GM23338 (cell line): ENCODE measurements around the gene UBE2Z. TPM values are rescaled to one million over a fixed set of nuclear protein-coding genes. Genes with fewer than 3 reads are reported as not detected.

ENCODE experiments used
- ATAC-seq: fragments of 200-7000 bp; cut with Tn5 transposase; 3 replicates; pipeline ENCODE4 v1.9.1; 2020
- DNase-seq: peaks from one replicate; pipeline ENCODE4 v3.0.0-alpha.2; 2015; ENCODE audit warnings: low spot score
- H2AFZ ChIP-seq: fragments of 200-600 bp; sonication (generic); 2 replicates; pipeline ENCODE4 v1.8.0; 2016; ENCODE audit warnings: antibody characterized with exemption, mild to moderate bottlenecking, moderate library complexity
- H3F3A ChIP-seq: fragments of 200-600 bp; sonication (generic); replicated peaks from 2 replicates; pipeline ENCODE4 v1.8.0; 2017; ENCODE audit warnings: antibody characterized with exemption, mixed run types, low read depth
- H3K27ac ChIP-seq: fragments of 200-600 bp; sonication (generic); 2 replicates; pipeline ENCODE4 v1.6.1; 2016; ENCODE audit warnings: low read depth
- H3K27me3 ChIP-seq: fragments of 200-600 bp; sonication (generic); 2 replicates; pipeline ENCODE4 v1.8.0; 2016; ENCODE audit warnings: mild to moderate bottlenecking, mixed run types, moderate library complexity; ENCODE audit not compliant: insufficient read depth
- H3K36me3 ChIP-seq: fragments of 200-600 bp; sonication (generic); 2 replicates; pipeline ENCODE4 v1.8.0; 2016; ENCODE audit warnings: mild to moderate bottlenecking; ENCODE audit not compliant: insufficient read depth
- H3K4me1 ChIP-seq: fragments of 200-600 bp; sonication (generic); 2 replicates; pipeline ENCODE4 v1.8.0; 2016; ENCODE audit warnings: mild to moderate bottlenecking, moderate library complexity; ENCODE audit not compliant: insufficient read depth
- H3K4me2 ChIP-seq: fragments of 200-600 bp; sonication (generic); 2 replicates; pipeline ENCODE4 v1.7.1; 2017; ENCODE audit warnings: mixed run types
- H3K4me3 ChIP-seq: fragments of 200-600 bp; sonication (generic); 2 replicates; pipeline ENCODE4 v1.6.1; 2016; ENCODE audit warnings: mixed run types
- H3K79me2 ChIP-seq: fragments of 200-600 bp; sonication (generic); replicated peaks from 2 replicates; pipeline ENCODE4 v1.8.0; 2017; ENCODE audit warnings: mild to moderate bottlenecking; ENCODE audit not compliant: insufficient read depth
- H3K9me2 ChIP-seq: fragments of 200-600 bp; sonication (generic); 2 replicates; pipeline ENCODE4 v1.8.0; 2017; ENCODE audit not compliant: insufficient read depth
- H4K20me1 ChIP-seq: fragments of 200-600 bp; sonication (generic); replicated peaks from 2 replicates; pipeline ENCODE4 v1.8.0; 2017; ENCODE audit warnings: mild to moderate bottlenecking; ENCODE audit not compliant: insufficient read depth
- H3K27ac Mint-ChIP-seq: 2 replicates; pipeline ENCODE4 v1.8.0; 2020; ENCODE audit warnings: inconsistent platforms, mild to moderate bottlenecking, moderate library complexity, mixed read lengths
- H3K27me3 Mint-ChIP-seq: 3 replicates; pipeline ENCODE4 v1.8.0; 2022; ENCODE audit warnings: low read depth, mild to moderate bottlenecking, moderate library complexity, mixed read lengths, inconsistent platforms; ENCODE audit not compliant: insufficient read depth, poor library complexity
- H3K36me3 Mint-ChIP-seq: 3 replicates; pipeline ENCODE4 v1.8.0; 2021; ENCODE audit warnings: low read depth, mild to moderate bottlenecking, inconsistent platforms, moderate library complexity, mixed read lengths
- H3K4me1 Mint-ChIP-seq: 3 replicates; pipeline ENCODE4 v1.8.0; 2020; ENCODE audit warnings: mild to moderate bottlenecking, inconsistent platforms, mixed read lengths
- H3K4me3 Mint-ChIP-seq: 3 replicates; pipeline ENCODE4 v1.8.0; 2021; ENCODE audit warnings: moderate library complexity, mild to moderate bottlenecking, inconsistent platforms, mixed read lengths
- H3K9me3 Mint-ChIP-seq: 3 replicates; pipeline ENCODE4 v1.8.0; 2020; ENCODE audit warnings: moderate library complexity, mild to moderate bottlenecking, inconsistent platforms, mixed read lengths
- CREB1 ChIP-seq: fragments of 250-450 bp; sonication (Bioruptor Pico); IDR thresholded peaks from 2 replicates; pipeline ENCODE4 v1.5.0; 2020; ENCODE audit warnings: low read depth, mild to moderate bottlenecking, moderate library complexity
- ETS1 ChIP-seq: IDR thresholded peaks from 2 replicates; pipeline ENCODE4 v1.6.1; 2016; ENCODE audit warnings: antibody characterized with exemption
- EZH2 ChIP-seq: fragments of 200-600 bp; sonication (generic); IDR thresholded peaks from one replicate; pipeline ENCODE4 v1.8.0; 2017; ENCODE audit warnings: antibody characterized with exemption, mild to moderate bottlenecking, low read depth; ENCODE audit not compliant: unreplicated experiment
- EZH2phosphoT487 ChIP-seq: fragments of 200-600 bp; sonication (generic); IDR thresholded peaks from one replicate; pipeline ENCODE4 v1.8.1; 2018; ENCODE audit warnings: antibody characterized with exemption; ENCODE audit not compliant: unreplicated experiment
- JUNB ChIP-seq: IDR thresholded peaks from one replicate; pipeline ENCODE4 v1.6.1; 2016; ENCODE audit warnings: antibody characterized with exemption; ENCODE audit not compliant: unreplicated experiment
- POLR2AphosphoS5 ChIP-seq: IDR thresholded peaks from 2 replicates; pipeline ENCODE4 v1.6.1; 2016; ENCODE audit warnings: antibody characterized with exemption, low read depth
- REST ChIP-seq: IDR thresholded peaks from one replicate; pipeline ENCODE4 v1.6.1; 2018; ENCODE audit warnings: antibody characterized with exemption; ENCODE audit not compliant: unreplicated experiment
- ZNF114 ChIP-seq: fragments of 250-450 bp; sonication (Bioruptor Pico); IDR thresholded peaks from 2 replicates; pipeline ENCODE4 v1.5.0; 2020; ENCODE audit warnings: mild to moderate bottlenecking, moderate library complexity
- ZNF462 ChIP-seq: fragments of 250-450 bp; sonication (Bioruptor Pico); IDR thresholded peaks from 2 replicates; pipeline ENCODE4 v1.5.0; 2020; ENCODE audit warnings: mild to moderate bottlenecking, moderate library complexity
- polyA plus RNA-seq: library from polyadenylated mRNA; unstranded; fragments of >200 nt; fragmentation: Nextera tagmentation; extraction: Ambion mirVana; gene quantifications from 2 replicates; pipeline ENCODE4 v1.2.1, GENCODE V29; 2016
- total RNA-seq: library from RNA; depleted of rRNA; stranded (reverse); fragments of >200 nt; shearing (Covaris generic); gene quantifications from 2 replicates; pipeline ENCODE4 v1.2.3, GENCODE V29; 2014

Gene UBE2Z
- total and polyA plus RNA-seq, 2 experiments from 2014 or later = 34.1 to 78.5 TPM

- TF ChIP-seq ZNF114 (CRISPR knock-in tag) (no peak), CREB1 (CRISPR knock-in tag) (no peak), JUNB (no peak), ZNF462 (CRISPR knock-in tag) (no peak), POLR2AphosphoS5 (no peak), REST (no peak), ETS1 (no peak), EZH2phosphoT487 (no peak), EZH2 (no peak)
- H3K4me1 Mint-ChIP-seq = peaks cover 18% of the 10 kb centered on the region
- DNase-seq = no peak
- ATAC-seq = no peak
- Histone ChIP-seq H3K79me2 (peaks cover 30% of the 10 kb centered on the region), H4K20me1 (peaks cover 19% of the 10 kb centered on the region), H3F3A (peaks cover 18% of the 10 kb centered on the region), H3K4me2 (no peak overlapping the region), H3K4me3 (no peak overlapping the region), H2AFZ (no peak overlapping the region), H3K27me3 (no peaks in the 10 kb centered on the region), H3K9me2 (no peaks in the 10 kb centered on the region), H3K4me1 (peaks cover 26% of the 10 kb centered on the region), H3K36me3 (peaks cover 5% of the 10 kb centered on the region; the same call in 1 of the 2 replicates), H3K27ac (0 out of 2 replicates have a peak overlapping the region, but pooled peaks have one; percentile 32)
- peaks cover 10% of the 10 kb centered on the region for H3K36me3 Mint-ChIP-seq
- peaks cover 7% of the 10 kb centered on the region for H3K27me3 Mint-ChIP-seq
- H3K27ac Mint-ChIP-seq = no peak overlapping the region
- H3K4me3 Mint-ChIP-seq = no peak overlapping the region
- no peaks in the 10 kb centered on the region for H3K9me3 Mint-ChIP-seq
Measured at GRCh38 chr17:48905987-48906515, 2.2 kb upstream of the UBE2Z start.
